Measurements from ENCODE around the gene ZNF689.
"Not testable (repeated sequence)": the region's sequence is repeated elsewhere in the genome, so short reads cannot be mapped to it uniquely, and the experiment has no call there.

Gene ZNF689

GRCh38 chr16:30633526-30633925 is 23.3 kb upstream of the ZNF689 start:
- DNase-seq, result no peak

DNA sequence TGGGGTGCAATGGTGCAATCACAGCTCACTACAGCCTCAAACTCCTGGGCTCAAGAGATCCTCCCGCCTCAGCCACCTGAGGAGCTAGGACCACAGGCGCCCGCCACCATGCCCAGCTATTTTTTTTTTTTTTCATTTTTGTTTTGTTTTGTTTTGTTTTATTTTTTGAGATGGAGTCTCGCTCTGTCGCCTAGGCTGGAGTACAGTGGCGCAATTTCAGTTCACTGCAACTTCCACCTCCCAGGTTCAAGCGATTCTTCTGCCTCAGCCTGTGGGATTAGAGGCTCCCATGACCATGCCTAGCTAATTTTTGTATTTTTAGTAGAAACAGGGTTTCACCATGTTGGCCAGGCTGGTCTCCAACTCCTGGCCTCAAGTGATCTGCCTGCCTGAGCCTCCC is 22.3 kb upstream of the ZNF689 start:
- not testable (repeated sequence) for DNase-seq

GRCh38 chr16:30628628-30629540 is 18.7 kb upstream of the ZNF689 start:
- DNase-seq, result no peak

- no peak for DNase-seq
Measured at GRCh38 chr16:30626236-30626635, 16.0 kb upstream of the ZNF689 start.

- no peak for DNase-seq
Measured at GRCh38 chr16:30623536-30624283, 13.5 kb upstream of the ZNF689 start.

- DNase-seq, result no peak
Measured at GRCh38 chr16:30622455-30623032, 12.4 kb upstream of the ZNF689 start.

DNA sequence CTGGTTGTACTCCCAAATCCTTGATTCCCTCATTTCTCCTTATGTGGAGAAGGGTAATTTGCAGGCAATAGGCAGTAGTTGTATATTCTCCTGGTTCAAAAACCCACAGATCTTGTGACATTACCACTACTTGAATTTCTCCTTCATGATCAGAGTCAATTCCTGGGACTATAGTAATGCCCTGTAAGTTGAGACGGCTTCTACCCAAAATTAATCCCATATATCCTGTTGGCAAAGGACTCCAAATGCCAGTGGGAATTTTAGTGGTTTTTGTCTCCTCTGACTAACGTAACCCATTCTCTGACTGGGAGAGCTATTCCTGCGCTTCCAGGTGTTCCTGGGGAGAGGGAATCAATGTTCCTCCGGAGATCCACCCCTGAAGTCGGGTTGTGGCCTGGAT is 11.6 kb upstream of the ZNF689 start:
- no peak for DNase-seq

DNA sequence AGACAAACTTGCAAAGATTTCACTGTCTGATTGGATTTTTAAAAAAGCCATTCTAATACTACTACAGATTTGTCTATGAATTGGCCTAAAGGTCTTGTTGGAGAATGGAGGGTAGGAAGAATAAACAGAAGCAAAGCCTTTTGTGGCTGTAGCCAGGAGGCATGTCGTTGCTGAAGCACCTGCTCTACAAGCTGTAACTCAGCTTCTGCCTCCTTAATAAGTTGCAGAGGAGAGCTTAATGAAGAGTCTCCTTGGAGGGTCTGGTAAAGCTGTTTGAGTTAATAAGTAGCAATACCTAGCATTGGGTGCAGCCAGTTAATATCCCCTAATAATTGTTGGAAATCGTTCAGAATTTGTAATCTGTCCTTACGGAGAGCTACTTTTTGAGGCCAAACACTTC is 10.0 kb upstream of the ZNF689 start:
- DNase-seq, result no peak

GRCh38 chr16:30619638-30620037 is 9.4 kb upstream of the ZNF689 start:
- DNase-seq, result no peak

DNA sequence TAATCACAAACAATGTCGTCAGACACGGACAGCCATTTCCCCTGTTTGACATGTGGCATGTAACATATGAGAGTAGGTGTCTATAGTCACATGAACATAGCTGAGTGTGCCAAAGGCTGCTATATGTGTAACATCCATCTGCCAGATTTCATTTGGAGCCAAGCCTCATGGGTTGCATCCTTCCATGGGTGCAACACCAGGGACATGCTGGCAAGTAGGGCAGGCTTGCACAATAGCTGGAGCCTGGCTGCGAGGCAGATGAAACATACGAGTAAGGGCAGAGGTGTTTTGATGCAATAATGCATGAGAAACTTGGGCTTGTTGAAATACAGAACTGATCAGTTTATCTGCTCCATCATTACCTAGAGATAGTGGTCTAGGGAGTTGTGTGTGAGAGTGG is 9.0 kb upstream of the ZNF689 start:
- no peak for DNase-seq

DNA sequence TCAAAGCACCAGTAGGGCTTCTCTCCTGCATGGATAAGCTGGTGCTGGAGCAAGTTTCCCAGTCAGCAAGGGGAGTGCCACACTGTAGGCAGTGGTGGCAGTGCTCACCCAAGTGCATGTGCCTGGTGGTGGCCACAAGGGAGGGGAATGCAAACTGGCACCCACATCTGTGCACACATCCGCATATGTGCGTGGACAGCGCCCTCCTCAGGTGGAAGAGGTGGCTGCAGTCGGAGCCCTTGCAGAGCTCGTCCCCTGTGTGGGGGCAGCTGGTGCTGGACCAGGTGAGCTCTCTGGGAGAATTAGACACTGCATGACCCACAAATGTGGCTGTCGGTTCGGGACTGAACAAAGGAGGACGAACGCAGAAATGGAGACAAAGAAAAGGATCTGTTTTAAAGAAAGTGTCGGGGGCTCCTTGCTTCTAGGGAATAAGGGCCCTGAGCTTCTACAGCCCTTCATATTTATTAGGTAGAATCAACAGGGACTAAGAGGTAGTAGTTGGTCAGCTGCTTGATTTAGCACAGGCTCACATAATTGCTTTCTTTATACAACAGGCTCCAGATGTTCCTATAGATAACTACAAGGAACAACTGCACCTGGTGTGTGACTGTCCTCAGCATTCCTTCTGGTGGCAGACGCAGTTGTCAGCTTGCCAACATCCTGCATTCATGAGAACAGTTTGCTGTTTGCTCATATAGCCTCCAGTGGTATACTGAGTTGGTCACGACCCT is 5.3 kb upstream of the ZNF689 start:
- DNase-seq, result peak; percentile 28

DNA sequence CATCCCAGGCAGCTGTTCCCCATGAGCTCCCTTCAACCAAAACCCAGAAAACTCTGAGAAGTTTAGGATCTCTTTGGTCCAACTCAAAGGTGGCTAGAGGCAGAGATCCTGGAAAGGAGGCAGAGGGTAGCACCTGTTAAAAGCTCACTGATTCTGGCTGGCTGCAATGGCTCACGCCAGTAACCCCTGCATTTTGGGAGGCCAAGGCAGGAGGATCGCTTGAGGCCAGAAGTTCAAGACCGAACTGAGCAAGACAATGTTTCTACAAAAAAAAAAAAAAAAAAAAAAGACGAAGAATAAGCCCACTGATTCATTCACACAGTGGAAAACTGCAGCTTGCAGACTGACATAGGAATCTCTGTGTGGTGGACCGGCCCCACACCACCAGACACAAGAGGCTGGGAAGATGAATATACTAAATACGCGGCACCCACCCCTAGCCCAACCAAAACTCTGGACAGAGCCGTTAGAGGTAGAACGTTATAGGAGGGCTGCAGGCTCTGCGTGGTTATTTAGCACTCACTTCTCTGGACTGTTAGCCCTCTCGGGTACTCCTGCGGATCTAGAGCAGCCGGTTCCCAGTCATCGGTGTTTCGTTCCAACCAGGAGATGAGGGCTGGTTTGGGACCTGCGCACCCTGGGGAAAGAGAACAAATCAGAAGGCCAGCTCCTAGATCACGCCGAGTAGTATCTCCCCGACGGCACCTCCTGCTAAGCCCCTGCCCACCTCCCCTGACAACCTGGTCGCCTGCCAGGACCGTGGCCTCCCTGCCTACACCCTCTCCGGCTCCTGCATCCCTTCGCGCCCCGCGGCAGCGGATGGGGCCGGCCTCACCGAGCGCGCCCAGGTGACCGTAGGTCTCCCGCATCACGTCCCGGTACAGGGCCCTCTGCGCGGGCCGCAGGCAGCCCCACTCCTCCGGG is 925 bp downstream of the ZNF689 start:
- DNase-seq, result no peak

- no peak for DNase-seq
Measured at GRCh38 chr16:30606004-30606403, 4.2 kb downstream of the ZNF689 start.

DNA sequence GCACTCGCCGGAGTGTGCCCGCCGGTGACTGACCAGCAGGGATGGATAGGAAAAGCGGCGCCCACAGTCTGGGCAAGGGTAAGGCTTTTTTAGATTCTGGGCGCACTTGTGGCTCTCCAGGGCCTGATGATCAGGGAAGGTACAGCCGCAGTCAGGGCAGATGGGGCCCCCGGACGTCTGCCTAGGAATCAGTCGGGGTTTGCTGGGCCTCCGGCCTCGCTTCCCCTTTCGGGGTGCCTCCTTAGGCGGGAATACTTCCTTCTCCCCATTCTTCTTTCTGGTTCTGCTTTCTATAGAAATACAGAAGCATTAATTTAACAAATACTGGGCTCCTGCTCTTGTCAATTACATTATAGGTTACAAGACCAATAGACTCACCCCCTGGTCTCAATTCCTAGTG is 5.0 kb downstream of the ZNF689 start:
- no peak for DNase-seq

- DNase-seq, result no peak
Measured at GRCh38 chr16:30604316-30604947, 5.8 kb downstream of the ZNF689 start.

GRCh38 chr16:30603945-30604315 is 6.3 kb downstream of the ZNF689 start:
- no peak for DNase-seq

DNA sequence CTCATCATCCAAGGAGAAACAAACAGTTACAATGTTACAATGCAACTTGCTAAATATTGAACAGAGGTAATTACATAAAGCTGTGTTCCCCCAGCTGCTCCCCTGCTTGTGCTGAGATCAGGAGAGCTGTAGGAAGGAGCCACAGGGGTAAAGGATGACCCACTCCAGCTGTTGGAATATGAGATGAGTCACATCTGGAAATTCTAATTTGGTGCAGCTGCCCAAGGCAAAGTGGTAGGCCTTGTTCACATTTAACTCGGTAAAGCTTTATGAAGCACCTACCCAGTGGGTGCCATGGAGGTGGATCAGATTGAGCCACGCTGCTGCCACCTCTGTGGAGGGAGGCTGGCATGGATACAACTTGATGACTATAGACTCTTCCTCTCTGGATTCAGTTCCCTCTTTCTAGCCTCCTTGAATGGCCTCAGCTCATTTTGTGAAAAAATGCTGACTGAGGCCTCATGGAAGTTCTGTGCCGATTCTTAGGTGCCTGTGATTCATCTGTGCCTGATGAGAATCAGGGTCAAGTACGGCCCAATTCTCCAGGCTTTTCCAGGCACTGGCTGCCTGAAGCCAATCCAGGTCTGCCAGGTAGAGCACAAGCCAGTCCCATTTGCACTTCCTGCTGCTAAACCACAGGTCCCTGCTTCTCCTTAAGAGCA is 7.4 kb downstream of the ZNF689 start:
- no peak for DNase-seq

DNA sequence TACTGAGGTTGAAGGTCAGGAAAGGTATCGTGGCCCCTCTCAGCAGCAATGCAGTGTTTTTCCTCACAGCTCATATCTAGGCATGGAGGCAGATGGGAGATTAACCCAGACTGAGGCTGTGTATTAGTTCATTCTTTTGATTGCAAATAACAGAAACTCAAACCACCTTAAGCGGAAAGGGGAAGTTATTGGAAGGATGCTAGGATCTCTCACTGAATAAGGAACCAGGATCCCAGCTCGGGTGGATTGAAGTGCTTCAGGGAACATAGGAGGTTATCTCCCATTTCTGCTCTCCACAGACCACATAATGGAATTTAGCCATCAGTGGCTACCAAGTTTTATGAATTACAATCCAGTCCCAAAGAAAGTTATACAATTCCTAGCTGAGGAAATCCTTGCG is 8.2 kb downstream of the ZNF689 start:
- DNase-seq, result no peak

- DNase-seq, result no peak
Measured at GRCh38 chr16:30600929-30601328, 9.3 kb downstream of the ZNF689 start.

DNA sequence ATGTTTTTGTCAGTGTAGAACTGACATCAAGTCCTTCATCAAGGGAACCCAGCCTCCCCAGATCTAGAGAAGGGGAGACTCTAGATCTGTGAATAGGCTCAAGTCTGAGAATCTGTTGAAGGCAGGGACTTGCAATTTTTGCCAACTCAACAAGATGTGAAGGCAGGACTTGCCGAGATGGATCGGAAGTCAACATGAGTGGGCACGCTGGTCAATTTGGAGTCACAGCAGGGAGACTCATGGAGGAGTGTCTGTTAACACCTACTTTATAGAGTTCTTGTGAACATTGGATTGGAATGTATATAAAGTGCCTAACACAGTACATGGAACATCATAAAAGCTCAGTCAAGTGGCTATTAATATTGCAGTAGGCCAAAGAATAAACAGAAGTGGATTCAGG is 10.0 kb downstream of the ZNF689 start:
- DNase-seq, result no peak

GRCh38 chr16:30592871-30593270 is 17.3 kb downstream of the ZNF689 start:
- no peak for DNase-seq
